Pancreas (tissue), 10 donors: ENCODE data around the gene LFNG. TPM values are rescaled to one million over a fixed set of nuclear protein-coding genes. Genes with fewer than 3 reads are reported as not detected.
A peak's percentile ranks its signal among the peaks of the same experiment; 100 is the strongest.

Experiments
- ATAC-seq, 4 donors: fragments of 200-7000 bp; cut with Tn5 transposase; one replicate each; pipeline versions ENCODE4 v1.8.0 to v1.9.1; 2020; ENCODE audit warnings: mild to moderate bottlenecking in 4 of 4, moderate library complexity in 4 of 4
- DNase-seq, 6 donors: peaks; one replicate each; pipeline ENCODE4 v3.0.0-alpha.2; 2020
- FAIRE-seq: peaks from 2 replicates; lab custom pipeline; 2012; peaks lifted over from hg19 to GRCh38; lab: Jason Lieb, UNC
- H3K27ac ChIP-seq, 4 donors: fragments of 200-600 bp; sonication (generic); 1 replicate in 3 of 4; 2 replicates in 1 of 4; pipeline versions ENCODE4 v1.5.0 to v1.8.0; 2020
- H3K27me3 ChIP-seq, 4 donors: fragments of 200-600 bp; one replicate each; pipeline ENCODE4 v1.8.0; 2021
- H3K36me3 ChIP-seq, 3 donors: fragments of 200-600 bp; sonication (generic) in 1 of 3; one replicate each; pipeline versions ENCODE4 v1.5.0 to v1.8.0; 2020 to 2021
- H3K4me1 ChIP-seq, 3 donors: fragments of 200-600 bp; one replicate each; pipeline ENCODE4 v1.8.0; 2021
- H3K4me3 ChIP-seq, 4 donors: fragments of 200-600 bp; sonication (generic) in 2 of 4; one replicate each; pipeline versions ENCODE4 v1.5.0 to v1.8.0; 2020 to 2021
- H3K9me3 ChIP-seq, 4 donors: fragments of 200-600 bp; one replicate each; pipeline ENCODE4 v1.8.0; 2021
- CTCF ChIP-seq, 4 donors: fragments of 200-600 bp; sonication (generic) in 3 of 4; IDR thresholded peaks; one replicate each; pipeline versions ENCODE4 v1.5.0 to v1.8.0; 2021; ENCODE audit warnings: antibody characterized with exemption in 4 of 4
- WGBS, 2 donors: extraction: QIAGEN DNeasy Blood & Tissue Kit; methylation state at CpG; one replicate each; pipeline ENCODE4 v1.1.7; 2013; 5-methylcytosine and 5-hydroxymethylcytosine counted together
- intact Hi-C, 3 donors: fragments of 100-400 bp; cut with DNase I; formaldehyde crosslinking; loops; one replicate each; pipeline versions ENCODE4 v1.11.1 to v1.14.2; 2022
- polyA plus RNA-seq, 2 donors: library from polyadenylated mRNA; stranded (reverse); fragments of 200-250 nt; gene quantifications; one replicate each; pipeline ENCODE4 v1.2.3, GENCODE V29; 2013
- total RNA-seq, 6 donors: library from RNA; stranded (reverse); fragmentation: NEBNext Ultra II Directional in 4 of 6; extraction: Animal tissue kit (Norgen Biotek cat#: 25700) in 4 of 6; gene quantifications; one replicate each; pipeline versions ENCODE4 v1.2.1 to v1.2.4, GENCODE V29; 2021 to 2023
- donor health status: healthy with polysubstance abuse.
- donor health status: DM: no; HTN: no; CAD: no; lungs with moderate emphysema.
- donor health status: DM: no; HTN: no; CAD: no.
- donor health status: control.
- donor health status: control.
- donor health status: Bipolar disorder and iron deficiency.
- donor health status: DM: yes; HTN: yes; CAD: no.
- donor health status: DM: no; HTN: no; CAD: no.
- donor health status: DM: no; HTN: no; CAD: no.
- donor health status: DM: yes; HTN: yes; CAD: no.

LFNG gene
- total and polyA plus RNA-seq, 8 donors = 28.2 to 66.8 (median 41.1) TPM

- H3K36me3 ChIP-seq = peaks cover 0 to 19% (median 17%) of the 10 kb centered on the region in 3 donors
- WGBS, 2 donors = 92 to 95% methylated on average over 19 of the region's 19 CpGs
- no peak for FAIRE-seq
These were observed 21.1 kb downstream of the LFNG start for GRCh38 chr7:2540641-2541051.

GRCh38 chr7:2541291-2542010 lies 21.9 kb downstream of the LFNG start:
- 95% methylated on average over 31 to 40 of the region's 40 CpGs for WGBS, 2 donors
- Histone ChIP-seq H3K4me1 (no peaks in the 10 kb centered on the region), H3K27me3 (no peaks in the 10 kb centered on the region), H3K36me3 (peaks cover 0 to 19% (median 17%) of the 10 kb centered on the region in 3 donors), H3K27ac (no peak overlapping the region), H3K4me3 (no peak overlapping the region), H3K9me3 (no peaks in the 10 kb centered on the region)
- DNase-seq (peak in 2 of 6 donors; percentile 55 to 79), ATAC-seq (no peak), FAIRE-seq (no peak)
- intact Hi-C loops = no loop called here
- TF ChIP-seq CTCF (IDR thresholded peaks at IDR 0.05) = no peak

More at GRCh38 chr7:2540641-2541051, 21.1 kb downstream of the LFNG start:
- Histone ChIP-seq H3K27me3 (no peaks in the 10 kb centered on the region), H3K4me1 (no peaks in the 10 kb centered on the region), H3K9me3 (no peaks in the 10 kb centered on the region), H3K4me3 (no peak overlapping the region), H3K27ac (no peak overlapping the region)
- intact Hi-C loops = no loop called here
- no peak for ATAC-seq
- no peak for TF ChIP-seq CTCF (IDR thresholded peaks at IDR 0.05)
- DNase-seq = peak in 2 of 6 donors; percentile 55 to 80

GRCh38 chr7:2542011-2542915 lies 22.7 kb downstream of the LFNG start:
- WGBS, 2 donors = 88% methylated on average over 24 to 25 of the region's 25 CpGs
- no peaks in the 10 kb centered on the region for H3K9me3 ChIP-seq
- ATAC-seq (no peak), FAIRE-seq (no peak), DNase-seq (peak in 2 of 6 donors; percentile 48 to 75)
- TF ChIP-seq CTCF (IDR thresholded peaks at IDR 0.05) = no peak
- H3K27me3 ChIP-seq = no peaks in the 10 kb centered on the region
- H3K4me1 ChIP-seq = no peaks in the 10 kb centered on the region
- H3K27ac ChIP-seq = no peak overlapping the region
- H3K36me3 ChIP-seq = peaks cover 0 to 19% (median 17%) of the 10 kb centered on the region in 3 donors
- no peak overlapping the region for H3K4me3 ChIP-seq
- intact Hi-C loops = no loop called here

- FAIRE-seq (no peak), ATAC-seq (no peak), DNase-seq (peak in 2 of 6 donors; percentile 51 to 73)
- no peaks in the 10 kb centered on the region for H3K4me1 ChIP-seq
- no peak for TF ChIP-seq CTCF (IDR thresholded peaks at IDR 0.05)
- 87 to 89% methylated on average over 53 of the region's 53 CpGs for WGBS, 2 donors
- H3K36me3 ChIP-seq = peaks cover 0 to 17% (median 15%) of the 10 kb centered on the region in 3 donors
- no peak overlapping the region for H3K4me3 ChIP-seq
- intact Hi-C loops = no loop called here
- H3K27ac ChIP-seq = no peak overlapping the region
- no peaks in the 10 kb centered on the region for H3K9me3 ChIP-seq
- H3K27me3 ChIP-seq = no peaks in the 10 kb centered on the region
These were observed 23.6 kb downstream of the LFNG start for GRCh38 chr7:2542916-2543871.
